ENCODE data around the gene AGBL1.

DNA sequence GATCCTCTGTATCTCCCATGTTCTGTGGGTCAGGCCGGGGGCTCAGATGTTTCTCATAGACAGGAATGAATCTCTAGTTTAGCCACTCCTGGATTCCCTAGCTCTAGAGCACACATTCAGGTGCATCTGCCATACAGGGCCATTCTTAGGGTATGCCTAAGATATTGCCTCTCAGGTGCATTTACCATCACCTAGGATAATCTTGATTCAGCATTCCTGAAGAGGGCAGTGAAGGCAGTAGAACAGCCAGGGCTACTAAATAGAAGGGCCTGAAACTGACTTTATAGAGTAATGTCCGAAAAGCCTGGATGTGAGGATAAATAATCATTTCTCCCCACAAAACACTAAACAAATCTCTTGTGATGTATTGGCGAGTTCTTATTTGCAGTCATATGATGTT lies 882.0 kb downstream of the AGBL1 start:
- TF ChIP-seq, protein P1, sequence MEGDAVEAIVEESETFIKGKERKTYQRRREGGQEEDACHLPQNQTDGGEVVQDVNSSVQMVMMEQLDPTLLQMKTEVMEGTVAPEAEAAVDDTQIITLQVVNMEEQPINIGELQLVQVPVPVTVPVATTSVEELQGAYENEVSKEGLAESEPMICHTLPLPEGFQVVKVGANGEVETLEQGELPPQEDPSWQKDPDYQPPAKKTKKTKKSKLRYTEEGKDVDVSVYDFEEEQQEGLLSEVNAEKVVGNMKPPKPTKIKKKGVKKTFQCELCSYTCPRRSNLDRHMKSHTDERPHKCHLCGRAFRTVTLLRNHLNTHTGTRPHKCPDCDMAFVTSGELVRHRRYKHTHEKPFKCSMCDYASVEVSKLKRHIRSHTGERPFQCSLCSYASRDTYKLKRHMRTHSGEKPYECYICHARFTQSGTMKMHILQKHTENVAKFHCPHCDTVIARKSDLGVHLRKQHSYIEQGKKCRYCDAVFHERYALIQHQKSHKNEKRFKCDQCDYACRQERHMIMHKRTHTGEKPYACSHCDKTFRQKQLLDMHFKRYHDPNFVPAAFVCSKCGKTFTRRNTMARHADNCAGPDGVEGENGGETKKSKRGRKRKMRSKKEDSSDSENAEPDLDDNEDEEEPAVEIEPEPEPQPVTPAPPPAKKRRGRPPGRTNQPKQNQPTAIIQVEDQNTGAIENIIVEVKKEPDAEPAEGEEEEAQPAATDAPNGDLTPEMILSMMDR (IDR thresholded peaks at IDR 0.05), result no peak
- no peak for TF ChIP-seq POLR2A (IDR thresholded peaks at IDR 0.05)

Measured in right lobe of liver (tissue), 4 donors.